ENCODE results near the gene KRTAP12-4.
"Not testable (repeated sequence)": the region's sequence is repeated elsewhere in the genome, so short reads cannot be mapped to it uniquely, and the experiment has no call there.

The KRTAP12-4 gene

GRCh38 chr21:44613386-44614155 lies 40.9 kb downstream of the KRTAP12-4 start:
- no peak for TF ChIP-seq CTCF (conservative IDR thresholded peaks at IDR 0.05; ENCODE audit: control insufficient read depth, insufficient read depth, low read depth, low read length)
- DNase-seq (ENCODE audit: low read depth) = no peak
- H3K4me3 ChIP-seq (ENCODE audit: control insufficient read depth, low read depth, low read length) = no peak overlapping the region

- no peak overlapping the region for H3K4me3 ChIP-seq (ENCODE audit: control insufficient read depth, low read depth, low read length)
- no peak for DNase-seq (ENCODE audit: low read depth)
- no peak for TF ChIP-seq CTCF (conservative IDR thresholded peaks at IDR 0.05; ENCODE audit: control insufficient read depth, insufficient read depth, low read depth, low read length)
Measured at GRCh38 chr21:44612669-44613229, 41.7 kb downstream of the KRTAP12-4 start.

- DNase-seq (ENCODE audit: low read depth) = no peak
- TF ChIP-seq CTCF (conservative IDR thresholded peaks at IDR 0.05; ENCODE audit: control insufficient read depth, insufficient read depth, low read depth, low read length) = no peak
- no peak within 1 kb of the TSS for H3K4me3 ChIP-seq (ENCODE audit: control insufficient read depth, low read depth, low read length)
Measured at GRCh38 chr21:44612029-44612486, 42.4 kb downstream of the KRTAP12-4 start, which contains the start of gene KRTAP10-8. TSS of gene KRTAP10-8 (plus strand) at chr21:44612079. CDS start at chr21:44612101, 22 bp downstream.

GRCh38 chr21:44611551-44611950 lies 42.9 kb downstream of the KRTAP12-4 start:
- no peak overlapping the region for H3K4me3 ChIP-seq (ENCODE audit: control insufficient read depth, low read depth, low read length)
- DNase-seq (ENCODE audit: low read depth) = no peak
- TF ChIP-seq CTCF (conservative IDR thresholded peaks at IDR 0.05; ENCODE audit: control insufficient read depth, insufficient read depth, low read depth, low read length) = no peak

GRCh38 chr21:44610157-44610843 lies 44.2 kb downstream of the KRTAP12-4 start:
- not testable (repeated sequence) for H3K4me3 ChIP-seq (ENCODE audit: control insufficient read depth, low read depth, low read length); DNase-seq (ENCODE audit: low read depth)

- TF ChIP-seq CTCF (conservative IDR thresholded peaks at IDR 0.05; ENCODE audit: control insufficient read depth, insufficient read depth, low read depth, low read length) = no peak
- H3K4me3 ChIP-seq (ENCODE audit: control insufficient read depth, low read depth, low read length) = no peak overlapping the region
- DNase-seq (ENCODE audit: low read depth) = no peak
Measured at GRCh38 chr21:44609193-44609592, 45.3 kb downstream of the KRTAP12-4 start.

GRCh38 chr21:44606495-44606894 lies 48.0 kb downstream of the KRTAP12-4 start:
- no peak for DNase-seq (ENCODE audit: low read depth)
- TF ChIP-seq CTCF (conservative IDR thresholded peaks at IDR 0.05; ENCODE audit: control insufficient read depth, insufficient read depth, low read depth, low read length) = no peak
- no peak overlapping the region for H3K4me3 ChIP-seq (ENCODE audit: control insufficient read depth, low read depth, low read length)
